ENCODE data around the gene PCDHGA7.
"Not testable (repeated sequence)": the region's sequence is repeated elsewhere in the genome, so short reads cannot be mapped to it uniquely, and the experiment has no call there.

PCDHGA7 gene

DNA sequence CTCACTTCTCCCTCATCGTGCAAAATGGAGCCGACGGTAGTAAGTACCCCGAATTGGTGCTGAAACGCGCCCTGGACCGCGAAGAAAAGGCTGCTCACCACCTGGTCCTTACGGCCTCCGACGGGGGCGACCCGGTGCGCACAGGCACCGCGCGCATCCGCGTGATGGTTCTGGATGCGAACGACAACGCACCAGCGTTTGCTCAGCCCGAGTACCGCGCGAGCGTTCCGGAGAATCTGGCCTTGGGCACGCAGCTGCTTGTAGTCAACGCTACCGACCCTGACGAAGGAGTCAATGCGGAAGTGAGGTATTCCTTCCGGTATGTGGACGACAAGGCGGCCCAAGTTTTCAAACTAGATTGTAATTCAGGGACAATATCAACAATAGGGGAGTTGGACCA lies 48.7 kb downstream of the PCDHGA7 start:
- peak overlapping the region; percentile 37 for H3K4me3 ChIP-seq (ENCODE audit: low read length)
- DNase-seq (ENCODE audit: low read depth) = no peak
- TF ChIP-seq, protein P1, sequence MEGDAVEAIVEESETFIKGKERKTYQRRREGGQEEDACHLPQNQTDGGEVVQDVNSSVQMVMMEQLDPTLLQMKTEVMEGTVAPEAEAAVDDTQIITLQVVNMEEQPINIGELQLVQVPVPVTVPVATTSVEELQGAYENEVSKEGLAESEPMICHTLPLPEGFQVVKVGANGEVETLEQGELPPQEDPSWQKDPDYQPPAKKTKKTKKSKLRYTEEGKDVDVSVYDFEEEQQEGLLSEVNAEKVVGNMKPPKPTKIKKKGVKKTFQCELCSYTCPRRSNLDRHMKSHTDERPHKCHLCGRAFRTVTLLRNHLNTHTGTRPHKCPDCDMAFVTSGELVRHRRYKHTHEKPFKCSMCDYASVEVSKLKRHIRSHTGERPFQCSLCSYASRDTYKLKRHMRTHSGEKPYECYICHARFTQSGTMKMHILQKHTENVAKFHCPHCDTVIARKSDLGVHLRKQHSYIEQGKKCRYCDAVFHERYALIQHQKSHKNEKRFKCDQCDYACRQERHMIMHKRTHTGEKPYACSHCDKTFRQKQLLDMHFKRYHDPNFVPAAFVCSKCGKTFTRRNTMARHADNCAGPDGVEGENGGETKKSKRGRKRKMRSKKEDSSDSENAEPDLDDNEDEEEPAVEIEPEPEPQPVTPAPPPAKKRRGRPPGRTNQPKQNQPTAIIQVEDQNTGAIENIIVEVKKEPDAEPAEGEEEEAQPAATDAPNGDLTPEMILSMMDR (IDR thresholded peaks at IDR 0.05; ENCODE audit: insufficient read depth, low read depth, low read length, missing control alignments) = no peak

GRCh38 chr5:141432308-141432707 lies 49.8 kb downstream of the PCDHGA7 start:
- not testable (repeated sequence) for DNase-seq (ENCODE audit: low read depth)

GRCh38 chr5:141432726-141433125 lies 50.2 kb downstream of the PCDHGA7 start:
- DNase-seq (ENCODE audit: low read depth); H3K4me3 ChIP-seq (ENCODE audit: low read length): not testable (repeated sequence)

More at GRCh38 chr5:141432308-141432707, 49.8 kb downstream of the PCDHGA7 start:
- H3K4me3 ChIP-seq (ENCODE audit: low read length) = not testable (repeated sequence)

- TF ChIP-seq, protein P1 (IDR thresholded peaks at IDR 0.05; ENCODE audit: insufficient read depth, low read depth, low read length, missing control alignments) = no peak
- no peak for DNase-seq (ENCODE audit: low read depth)
- H3K4me3 ChIP-seq (ENCODE audit: low read length) = no peak overlapping the region
These were observed 51.5 kb downstream of the PCDHGA7 start for GRCh38 chr5:141434006-141434405.

Data from epithelial cell of esophagus (primary cell).